GM10248 (cell line): Measurements from ENCODE around the gene BFSP1.

Experiments used
- CTCF ChIA-PET: fragments of 300-600 bp; sonication (Branson Sonifier 250); formaldehyde crosslinking; extraction: SDS; loops from one replicate; lab custom pipeline; 2021; ENCODE audit warnings: antibody characterized with exemption; lab: Yijun Ruan, JAX
- POLR2A ChIA-PET: fragments of 350-650 bp; sonication (Branson Sonifier 250); formaldehyde crosslinking; extraction: SDS; loops from one replicate; lab custom pipeline; 2020; ENCODE audit warnings: antibody characterized with exemption; lab: Yijun Ruan, JAX
- DNase-seq: peaks from one replicate; pipeline ENCODE4 v3.0.0; 2012; ENCODE audit errors: extremely low spot score
- CTCF ChIP-seq: IDR thresholded peaks from 2 replicates; pipeline ENCODE4 v1.5.1; 2012; ENCODE audit warnings: mild to moderate bottlenecking, low read depth; ENCODE audit errors: extremely low read depth, missing control alignments, control extremely low read depth

The BFSP1 gene

GRCh38 chr20:17566345-17566744 lies 35.2 kb upstream of the BFSP1 start:
- TF ChIP-seq CTCF, result no peak
- ChIA-PET CTCF (interaction anchor here (1.5 to 1.8 kb wide), 2 partner anchors 27 to 61 kb away, joined by 3 to 5 read pairs; no protein-coding TSS in a partner anchor), POLR2A (no interaction called here)
- no peak for DNase-seq

GRCh38 chr20:17565169-17565845 lies 34.1 kb upstream of the BFSP1 start:
- TF ChIP-seq CTCF, result no peak
- ChIA-PET POLR2A (no interaction called here), CTCF (interaction anchor here (1.5 to 1.8 kb wide), 2 partner anchors 26 to 60 kb away, joined by 3 to 5 read pairs; no protein-coding TSS in a partner anchor)
- no peak for DNase-seq

- CTCF ChIA-PET, result interaction anchor here (1.6 kb wide), 1 partner anchor 11 kb away, joined by 6 read pairs; no protein-coding TSS in a partner anchor
- no peak for TF ChIP-seq CTCF
- DNase-seq, result no peak
- POLR2A ChIA-PET, result no interaction called here
These were observed 31.7 kb upstream of the BFSP1 start for GRCh38 chr20:17562804-17563305.

- no peak for TF ChIP-seq CTCF
- ChIA-PET CTCF (interaction anchor here (1.6 kb wide), 1 partner anchor 55 kb away, joined by 4 read pairs; no protein-coding TSS in a partner anchor), POLR2A (no interaction called here)
- DNase-seq, result no peak
These were observed 29.3 kb upstream of the BFSP1 start for GRCh38 chr20:17560344-17561074.

GRCh38 chr20:17559338-17559737 lies 28.2 kb upstream of the BFSP1 start:
- TF ChIP-seq CTCF, result no peak
- DNase-seq, result no peak
- ChIA-PET CTCF (no interaction called here), POLR2A (no interaction called here)

GRCh38 chr20:17558941-17559304 lies 27.7 kb upstream of the BFSP1 start:
- no peak for DNase-seq
- TF ChIP-seq CTCF, result no peak
- POLR2A ChIA-PET, result no interaction called here
- CTCF ChIA-PET, result no interaction called here
